Measurements from ENCODE around the gene SPAG16. TPM values are rescaled to one million over a fixed set of nuclear protein-coding genes. Genes with fewer than 3 reads are reported as not detected.
A peak's percentile ranks its signal among the peaks of the same experiment; 100 is the strongest.

The SPAG16 gene
- total RNA-seq, 2 experiments from 2014 or later: 2.8 to 3.2 TPM

DNA sequence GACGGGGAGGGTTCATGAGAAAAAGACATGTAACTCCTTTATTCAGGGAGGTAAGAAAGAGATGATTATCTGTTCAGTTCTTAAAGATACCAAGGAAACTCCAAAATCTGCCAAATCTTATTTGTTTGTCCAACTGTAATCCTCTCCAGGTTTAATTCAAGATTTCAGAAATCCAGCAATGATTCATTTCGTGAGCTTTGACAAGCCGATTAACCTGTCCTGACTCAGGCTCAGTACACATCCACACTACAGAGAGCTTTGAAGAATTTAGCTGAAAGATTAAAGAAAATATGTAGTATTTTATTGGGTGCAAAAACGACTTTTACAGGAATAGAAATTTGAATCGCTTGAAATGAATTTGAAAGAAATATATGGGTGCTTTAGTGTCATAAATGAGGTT is 1.1 kb downstream of the SPAG16 start:
- H3K27me3 ChIP-seq (ENCODE audit: control insufficient read depth in 1 of 2, insufficient read depth in 2 of 2, low read length in 2 of 2): no peaks in the 10 kb centered on the region
- Mint-ChIP-seq H3K27me3 (no peaks in the 10 kb centered on the region), H3K4me3 (peak overlapping the region; percentile 93), H3K36me3 (ENCODE audit: low read depth) (peaks cover 10% of the 10 kb centered on the region), H3K27ac (peak overlapping the region; percentile 89), H3K4me1 (ENCODE audit: low read depth) (peaks cover 60% of the 10 kb centered on the region), H3K9me3 (no peaks in the 10 kb centered on the region)
- ATAC-seq (ENCODE audit: poor library complexity) (no peak), DNase-seq (no peak)
- no peak overlapping the region for H3K27ac ChIP-seq (ENCODE audit: low read depth in 1 of 2, low read length in 2 of 2)
- ChIA-PET POLR2A (no interaction called here), CTCF (no interaction called here)
- H3K4me3 ChIP-seq (ENCODE audit: low read length): no peak overlapping the region
- intact Hi-C loops (cut with DNase I, micrococcal nuclease): loop anchor here in 1 of 2 experiments (5.0 kb wide), 1 partner anchor 1527 kb away; no protein-coding TSS in a partner anchor
- H3K36me3 ChIP-seq (ENCODE audit: insufficient read depth, low read length): no peaks in the 10 kb centered on the region
- no peaks in the 10 kb centered on the region for H3K9me3 ChIP-seq (ENCODE audit: control insufficient read depth in 1 of 2, insufficient read depth in 1 of 2, low read length in 2 of 2)
- TF ChIP-seq CTCF (IDR thresholded peaks at IDR 0.05): no peak
- peaks cover 9% of the 10 kb centered on the region for H3K4me1 ChIP-seq (ENCODE audit: insufficient read depth, low read length)

GRCh38 chr2:213286161-213286560 is 1.9 kb downstream of the SPAG16 start:
- Histone ChIP-seq H3K36me3 (ENCODE audit: insufficient read depth, low read length) (no peaks in the 10 kb centered on the region), H3K27ac (ENCODE audit: low read depth in 1 of 2, low read length in 2 of 2) (no peak overlapping the region)
- CTCF ChIA-PET: interaction anchor here (0.6 kb wide), 1 partner anchor 1984 kb away, joined by 3 read pairs; no protein-coding TSS in a partner anchor

DNA sequence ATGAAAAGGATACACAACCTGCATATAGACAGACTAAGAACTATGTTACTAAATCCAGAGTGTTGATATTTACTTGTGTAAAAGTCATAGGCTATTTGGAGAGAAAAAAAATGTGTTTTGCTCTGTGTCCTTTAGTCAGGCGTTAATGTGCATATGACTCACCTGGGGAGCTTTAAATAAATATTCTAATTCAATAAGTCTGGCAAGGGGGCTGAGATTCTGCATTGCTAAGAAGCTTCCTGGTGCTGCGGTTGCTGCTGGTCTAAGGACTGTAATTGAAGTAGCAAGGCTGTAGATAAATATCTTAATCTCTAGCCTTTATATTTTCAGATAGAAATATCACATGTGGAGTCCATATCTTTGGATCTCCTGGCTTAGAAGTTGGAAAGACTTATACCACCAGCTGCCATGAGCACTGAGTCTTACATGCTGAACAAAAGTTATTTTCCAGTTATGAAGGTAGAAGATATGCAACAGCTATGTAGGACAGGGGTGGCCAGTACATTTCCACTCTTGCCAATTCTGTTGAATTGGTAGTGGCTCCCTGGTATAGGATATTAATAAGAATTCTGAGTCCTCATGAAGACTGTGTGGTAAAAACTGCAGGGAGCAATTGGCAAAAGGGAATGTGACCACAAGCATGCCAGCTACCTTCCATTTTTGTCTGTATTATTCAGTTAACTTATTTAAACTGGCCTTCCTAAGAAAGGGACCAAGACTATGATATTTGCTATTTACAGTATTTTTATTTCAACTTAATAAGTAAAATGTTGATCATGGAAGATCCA is 4.8 kb downstream of the SPAG16 start:
- Histone ChIP-seq H3K4me1 (ENCODE audit: insufficient read depth, low read length) (peaks cover 6% of the 10 kb centered on the region), H3K27ac (ENCODE audit: low read depth in 1 of 2, low read length in 2 of 2) (no peak overlapping the region), H3K36me3 (ENCODE audit: insufficient read depth, low read length) (no peaks in the 10 kb centered on the region), H3K27me3 (ENCODE audit: control insufficient read depth in 1 of 2, insufficient read depth in 2 of 2, low read length in 2 of 2) (no peaks in the 10 kb centered on the region), H3K4me3 (ENCODE audit: low read length) (no peak overlapping the region), H3K9me3 (ENCODE audit: control insufficient read depth in 1 of 2, insufficient read depth in 1 of 2, low read length in 2 of 2) (no peaks in the 10 kb centered on the region)
- Mint-ChIP-seq H3K4me3 (no peak overlapping the region), H3K9me3 (no peaks in the 10 kb centered on the region), H3K27ac (no peak overlapping the region), H3K36me3 (ENCODE audit: low read depth) (peaks cover 11% of the 10 kb centered on the region), H3K27me3 (no peaks in the 10 kb centered on the region), H3K4me1 (ENCODE audit: low read depth) (peaks cover 59% of the 10 kb centered on the region)
- no peak for TF ChIP-seq CTCF (IDR thresholded peaks at IDR 0.05)
- intact Hi-C loops (cut with DNase I, micrococcal nuclease): loop anchor here in 1 of 2 experiments (5.0 kb wide), 1 partner anchor 1523 kb away; no protein-coding TSS in a partner anchor
- no peak for ATAC-seq (ENCODE audit: poor library complexity)
- no peak for DNase-seq
- CTCF ChIA-PET: no interaction called here
- POLR2A ChIA-PET: no interaction called here

More at GRCh38 chr2:213286161-213286560, 1.9 kb downstream of the SPAG16 start:
- peak overlapping the region; percentile 46 for H3K4me3 Mint-ChIP-seq
- Histone ChIP-seq H3K9me3 (ENCODE audit: control insufficient read depth in 1 of 2, insufficient read depth in 1 of 2, low read length in 2 of 2) (no peaks in the 10 kb centered on the region), H3K4me1 (ENCODE audit: insufficient read depth, low read length) (peaks cover 9% of the 10 kb centered on the region), H3K27me3 (ENCODE audit: control insufficient read depth in 1 of 2, insufficient read depth in 2 of 2, low read length in 2 of 2) (no peaks in the 10 kb centered on the region), H3K4me3 (ENCODE audit: low read length) (no peak overlapping the region)
- no peak for DNase-seq
- ATAC-seq (ENCODE audit: poor library complexity): no peak
- POLR2A ChIA-PET: interaction anchor here (1.1 kb wide), 1 partner anchor 509 kb away, joined by 3 read pairs; no protein-coding TSS in a partner anchor
- H3K9me3 Mint-ChIP-seq: no peaks in the 10 kb centered on the region
- H3K36me3 Mint-ChIP-seq (ENCODE audit: low read depth): peaks cover 15% of the 10 kb centered on the region
- TF ChIP-seq CTCF (IDR thresholded peaks at IDR 0.05): no peak
- no peak overlapping the region for H3K27ac Mint-ChIP-seq
- intact Hi-C loops (cut with DNase I, micrococcal nuclease): loop anchor here in 1 of 2 experiments (5.0 kb wide), 1 partner anchor 1526 kb away; no protein-coding TSS in a partner anchor
- peaks cover 68% of the 10 kb centered on the region for H3K4me1 Mint-ChIP-seq (ENCODE audit: low read depth)
- no peaks in the 10 kb centered on the region for H3K27me3 Mint-ChIP-seq
